ENCODE measurements around the gene INPP5A.

Gene INPP5A

GRCh38 chr10:132708441-132708840, 170.9 kb downstream of the INPP5A start:
- no peak for DNase-seq (ENCODE audit: low read depth)

GRCh38 chr10:132708936-132709335, 171.3 kb downstream of the INPP5A start:
- DNase-seq (ENCODE audit: low read depth) = no peak

DNA sequence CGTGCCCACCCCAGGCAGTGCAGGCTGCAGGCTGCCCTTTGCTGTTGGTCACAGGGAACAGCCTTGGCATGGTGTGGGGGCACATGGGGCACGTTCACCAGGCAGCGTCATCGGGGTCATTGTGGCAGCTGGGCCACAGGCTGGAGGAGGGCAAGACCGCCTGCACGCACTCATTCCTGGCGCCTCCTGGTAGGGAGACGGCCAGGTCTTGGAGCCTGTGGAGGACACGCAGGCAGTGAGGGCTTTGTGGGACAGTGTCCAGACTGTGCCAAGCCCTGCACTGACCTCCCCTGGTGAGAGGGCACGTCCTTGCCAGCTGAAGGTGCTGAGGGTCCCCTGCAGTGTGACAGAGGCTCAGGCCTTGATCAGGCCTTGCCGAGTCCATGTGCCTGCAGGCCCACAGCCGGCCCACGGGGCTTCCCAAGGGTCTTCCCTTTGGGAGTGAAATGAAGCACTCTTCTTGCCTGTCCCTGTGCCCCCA, 171.9 kb downstream of the INPP5A start:
- DNase-seq (ENCODE audit: low read depth) = no peak

GRCh38 chr10:132710036-132710686, 172.6 kb downstream of the INPP5A start:
- DNase-seq (ENCODE audit: low read depth) = no peak

- no peak for DNase-seq (ENCODE audit: low read depth)
These were observed 173.4 kb downstream of the INPP5A start for GRCh38 chr10:132710746-132711612.

GRCh38 chr10:132711613-132712121, 174.1 kb downstream of the INPP5A start:
- DNase-seq (ENCODE audit: low read depth) = no peak

- no peak for DNase-seq (ENCODE audit: low read depth)
These were observed 174.7 kb downstream of the INPP5A start for GRCh38 chr10:132712291-132712690.

GRCh38 chr10:132712743-132713142, 175.2 kb downstream of the INPP5A start:
- no peak for DNase-seq (ENCODE audit: low read depth)

GRCh38 chr10:132713421-132714095, 176.0 kb downstream of the INPP5A start:
- no peak for DNase-seq (ENCODE audit: low read depth)

- no peak for DNase-seq (ENCODE audit: low read depth)
These were observed 176.8 kb downstream of the INPP5A start for GRCh38 chr10:132714096-132714985.

- no peak for DNase-seq (ENCODE audit: low read depth)
These were observed 177.6 kb downstream of the INPP5A start for GRCh38 chr10:132714986-132715775.

GRCh38 chr10:132715776-132716680, 178.4 kb downstream of the INPP5A start:
- no peak for DNase-seq (ENCODE audit: low read depth)

DNA sequence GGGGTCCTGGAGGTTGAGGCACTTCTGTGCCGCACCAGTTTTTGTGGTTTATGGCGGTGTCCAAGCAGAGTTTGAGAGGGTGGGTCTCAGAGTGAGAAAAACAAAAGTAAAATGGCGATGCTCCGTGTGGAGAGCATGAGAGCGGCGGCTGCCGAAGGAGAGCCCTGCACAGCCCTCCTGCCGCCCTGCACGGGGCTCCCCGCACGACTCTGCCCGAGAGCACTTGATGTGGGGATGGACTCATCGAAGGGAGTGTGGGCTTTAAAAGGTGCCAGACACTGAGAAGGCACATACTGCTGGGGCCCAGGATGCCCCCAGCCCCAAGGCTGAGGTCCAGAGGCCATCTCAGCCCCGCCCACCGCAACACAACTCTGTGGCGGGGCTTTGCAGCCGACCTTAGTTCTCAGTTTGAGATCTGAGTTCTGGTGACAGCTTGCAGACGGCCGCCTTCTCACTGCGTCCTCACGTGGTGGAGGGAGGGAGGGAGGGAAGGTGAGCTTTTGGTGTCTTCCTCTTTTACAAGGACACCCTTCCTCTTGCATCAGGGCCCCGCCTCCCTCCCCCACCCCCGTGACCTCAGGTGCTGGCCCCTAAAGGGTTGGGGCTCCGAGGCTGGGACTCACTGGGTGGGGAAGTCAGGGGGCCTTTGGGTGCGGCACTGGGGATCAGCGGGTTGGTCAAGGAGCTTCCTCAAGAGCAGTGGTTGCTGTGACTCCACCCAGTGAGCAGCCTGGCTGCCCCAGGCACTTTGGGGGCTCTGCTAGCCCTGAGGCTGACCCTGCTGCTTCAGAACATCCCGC, 179.3 kb downstream of the INPP5A start:
- no peak for DNase-seq (ENCODE audit: low read depth)

DNA sequence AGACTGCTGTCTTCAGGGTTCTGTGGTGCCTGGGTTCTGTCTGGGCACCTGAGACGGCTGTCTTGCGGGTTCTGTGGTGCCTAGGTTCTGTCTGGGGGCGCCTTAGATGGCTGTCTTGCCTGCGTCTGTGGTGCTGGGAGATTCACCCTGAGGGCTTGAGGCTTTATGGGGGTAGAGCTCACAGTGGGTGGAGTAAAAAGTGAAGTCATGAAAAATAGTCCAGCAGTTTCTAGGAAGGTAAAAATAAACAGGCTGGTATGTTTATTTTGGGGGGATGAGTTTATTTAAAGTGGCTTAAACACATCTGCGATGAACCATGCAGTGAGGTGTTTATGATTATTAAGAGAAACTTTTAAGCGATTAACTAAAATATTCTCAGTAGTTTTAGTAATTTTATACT, 184.1 kb downstream of the INPP5A start:
- DNase-seq (ENCODE audit: low read depth) = no peak

- no peak for DNase-seq (ENCODE audit: low read depth)
These were observed 185.1 kb downstream of the INPP5A start for GRCh38 chr10:132722394-132723329.

GRCh38 chr10:132723330-132723970, 185.9 kb downstream of the INPP5A start:
- DNase-seq (ENCODE audit: low read depth) = no peak

DNA sequence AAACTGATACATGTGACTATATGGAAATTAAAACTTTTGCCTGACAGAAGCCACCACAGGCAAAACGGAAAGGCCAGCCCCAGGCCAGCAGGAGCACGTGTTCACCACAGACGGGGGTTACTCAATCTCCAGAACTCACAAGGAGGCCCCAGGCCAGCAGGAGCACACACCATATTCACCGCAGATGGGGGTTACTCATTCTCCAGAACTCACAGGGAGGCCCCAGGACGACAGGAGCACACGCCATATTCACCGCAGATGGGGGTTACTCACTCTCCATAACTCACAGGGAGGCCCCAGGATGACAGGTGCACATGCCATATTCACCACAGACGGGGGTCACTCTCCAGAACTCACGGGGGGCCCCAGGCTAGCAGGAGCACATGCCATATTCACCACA, 186.9 kb downstream of the INPP5A start:
- no peak for DNase-seq (ENCODE audit: low read depth)

Data from stimulated activated CD8-positive, alpha-beta memory T cell treated with anti-CD3 and anti-CD28 coated beads, Interleukin-4, amount 100 ng/mL, for 24 hours (primary cell).